Tongue (tissue), 2 donors: ENCODE measurements around the gene CDH12. TPM values are rescaled to one million over a fixed set of nuclear protein-coding genes. Genes with fewer than 3 reads are reported as not detected.
"Not testable (repeated sequence)": the region's sequence is repeated elsewhere in the genome, so short reads cannot be mapped to it uniquely, and the experiment has no call there.

Experiments
- DNase-seq: peaks from one replicate; pipeline ENCODE4 v3.0.0-alpha.2; 2015
- total RNA-seq: library from RNA; depleted of rRNA; stranded (reverse); fragments of >200 nt; gene quantifications from one replicate; pipeline ENCODE4 v1.2.3, GENCODE V29; 2014

The CDH12 gene
- total RNA-seq, 1 donor from 2014 or later, result 0.72 TPM

GRCh38 chr5:22277006-22277405, 576.1 kb downstream of the CDH12 start:
- no peak for DNase-seq

GRCh38 chr5:22265855-22266254, 587.3 kb downstream of the CDH12 start:
- not testable (repeated sequence) for DNase-seq

GRCh38 chr5:22258139-22258538, 595.0 kb downstream of the CDH12 start:
- DNase-seq, result no peak

- no peak for DNase-seq
Observed at GRCh38 chr5:22250528-22250927, 602.6 kb downstream of the CDH12 start.

GRCh38 chr5:22249209-22249729, 603.9 kb downstream of the CDH12 start:
- DNase-seq, result peak; percentile 10

GRCh38 chr5:22245770-22246169, 607.4 kb downstream of the CDH12 start:
- DNase-seq, result no peak

- DNase-seq, result no peak
Observed at GRCh38 chr5:22242532-22242931, 610.6 kb downstream of the CDH12 start.

GRCh38 chr5:22238047-22238446, 615.1 kb downstream of the CDH12 start:
- DNase-seq, result no peak

- DNase-seq, result no peak
Observed at GRCh38 chr5:22226423-22226822, 626.7 kb downstream of the CDH12 start.

- no peak for DNase-seq
Observed at GRCh38 chr5:22223079-22223478, 630.1 kb downstream of the CDH12 start.

- peak; percentile 17 for DNase-seq
Observed at GRCh38 chr5:22213703-22214495, 639.2 kb downstream of the CDH12 start.

- DNase-seq, result not testable (repeated sequence)
Observed at GRCh38 chr5:22212254-22212991, 640.7 kb downstream of the CDH12 start.

- not testable (repeated sequence) for DNase-seq
Observed at GRCh38 chr5:22208463-22208862, 644.7 kb downstream of the CDH12 start.

GRCh38 chr5:22188651-22189050, 664.5 kb downstream of the CDH12 start:
- not testable (repeated sequence) for DNase-seq

- DNase-seq, result not testable (repeated sequence)
Observed at GRCh38 chr5:22187632-22188228, 665.4 kb downstream of the CDH12 start.

GRCh38 chr5:22169226-22169625, 683.9 kb downstream of the CDH12 start:
- not testable (repeated sequence) for DNase-seq

GRCh38 chr5:22168704-22169103, 684.4 kb downstream of the CDH12 start:
- not testable (repeated sequence) for DNase-seq

GRCh38 chr5:22165931-22166330, 687.2 kb downstream of the CDH12 start:
- not testable (repeated sequence) for DNase-seq

GRCh38 chr5:22164910-22165748, 688.0 kb downstream of the CDH12 start:
- peak; percentile 11 for DNase-seq

GRCh38 chr5:22156953-22157352, 696.2 kb downstream of the CDH12 start:
- DNase-seq, result not testable (repeated sequence)

- not testable (repeated sequence) for DNase-seq
Observed at GRCh38 chr5:22154779-22155178, 698.4 kb downstream of the CDH12 start.

- not testable (repeated sequence) for DNase-seq
Observed at GRCh38 chr5:22151801-22152200, 701.3 kb downstream of the CDH12 start.
